ENCODE results near the gene LAMA2.

Gene LAMA2

DNA sequence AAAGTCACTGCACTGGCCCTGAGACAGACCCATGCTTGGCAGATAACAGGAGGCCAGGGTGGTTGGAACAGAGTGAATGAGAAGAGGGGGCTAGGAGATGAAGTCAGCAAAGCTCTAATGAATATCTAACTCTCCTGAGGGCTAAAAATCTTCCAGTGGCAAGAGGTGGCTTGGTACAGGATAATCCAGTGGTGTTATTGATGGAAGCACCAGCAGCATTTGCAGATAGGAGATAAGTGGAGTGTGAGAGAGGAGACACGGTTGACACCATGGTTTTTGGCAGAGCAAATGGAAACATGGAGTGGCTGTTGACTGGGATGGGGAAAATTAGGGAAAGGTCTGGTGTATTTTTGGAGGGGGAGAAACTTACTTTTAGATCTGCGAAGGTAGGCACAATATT lies 464.0 kb downstream of the LAMA2 start:
- H3F3A ChIP-seq (ENCODE audit: insufficient read depth, low read length) = no peaks in the 10 kb centered on the region
- H3K9me2 ChIP-seq (replicated peaks; ENCODE audit: insufficient read depth, low read length) = no peaks in the 10 kb centered on the region
- no peaks in the 10 kb centered on the region for H3K79me2 ChIP-seq (ENCODE audit: low read length)
- DNase-seq = no peak
- H3K9me3 ChIP-seq (replicated peaks; ENCODE audit: insufficient read depth, low read length) = no peaks in the 10 kb centered on the region
- H3K27me3 ChIP-seq (replicated peaks; ENCODE audit: insufficient read depth, low read length) = no peaks in the 10 kb centered on the region
- H2AFZ ChIP-seq (ENCODE audit: low read length) = no peak overlapping the region
- H3K4me2 ChIP-seq (ENCODE audit: low read depth, low read length) = no peak overlapping the region
- no peak overlapping the region for H3K27ac ChIP-seq (ENCODE audit: low read length)
- no peaks in the 10 kb centered on the region for H4K20me1 ChIP-seq (ENCODE audit: insufficient read depth, low read length)
- TF ChIP-seq EZH2phosphoT487 (IDR thresholded peaks at IDR 0.05; ENCODE audit: low read length) (no peak), EZH2 (optimal IDR thresholded peaks at IDR 0.05; ENCODE audit: low read depth, low read length) (no peak)
- TF ChIP-seq, protein P1, sequence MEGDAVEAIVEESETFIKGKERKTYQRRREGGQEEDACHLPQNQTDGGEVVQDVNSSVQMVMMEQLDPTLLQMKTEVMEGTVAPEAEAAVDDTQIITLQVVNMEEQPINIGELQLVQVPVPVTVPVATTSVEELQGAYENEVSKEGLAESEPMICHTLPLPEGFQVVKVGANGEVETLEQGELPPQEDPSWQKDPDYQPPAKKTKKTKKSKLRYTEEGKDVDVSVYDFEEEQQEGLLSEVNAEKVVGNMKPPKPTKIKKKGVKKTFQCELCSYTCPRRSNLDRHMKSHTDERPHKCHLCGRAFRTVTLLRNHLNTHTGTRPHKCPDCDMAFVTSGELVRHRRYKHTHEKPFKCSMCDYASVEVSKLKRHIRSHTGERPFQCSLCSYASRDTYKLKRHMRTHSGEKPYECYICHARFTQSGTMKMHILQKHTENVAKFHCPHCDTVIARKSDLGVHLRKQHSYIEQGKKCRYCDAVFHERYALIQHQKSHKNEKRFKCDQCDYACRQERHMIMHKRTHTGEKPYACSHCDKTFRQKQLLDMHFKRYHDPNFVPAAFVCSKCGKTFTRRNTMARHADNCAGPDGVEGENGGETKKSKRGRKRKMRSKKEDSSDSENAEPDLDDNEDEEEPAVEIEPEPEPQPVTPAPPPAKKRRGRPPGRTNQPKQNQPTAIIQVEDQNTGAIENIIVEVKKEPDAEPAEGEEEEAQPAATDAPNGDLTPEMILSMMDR (IDR thresholded peaks at IDR 0.05; ENCODE audit: low read length) = no peak
- H3K4me1 ChIP-seq (ENCODE audit: low read length) = no peaks in the 10 kb centered on the region
- H3K36me3 ChIP-seq (replicated peaks; ENCODE audit: insufficient read depth, low read length) = no peaks in the 10 kb centered on the region
- no peak overlapping the region for H3K4me3 ChIP-seq (ENCODE audit: low read length)
- no peak overlapping the region for H3K9ac ChIP-seq (ENCODE audit: low read length)

GRCh38 chr6:129350278-129350677 lies 467.3 kb downstream of the LAMA2 start:
- H3F3A ChIP-seq (ENCODE audit: insufficient read depth, low read length) = no peaks in the 10 kb centered on the region
- TF ChIP-seq EZH2 (optimal IDR thresholded peaks at IDR 0.05; ENCODE audit: low read depth, low read length) (no peak), EZH2phosphoT487 (IDR thresholded peaks at IDR 0.05; ENCODE audit: low read length) (no peak)
- TF ChIP-seq, protein P1 (IDR thresholded peaks at IDR 0.05; ENCODE audit: low read length) = no peak
- H3K27ac ChIP-seq (ENCODE audit: low read length) = no peak overlapping the region
- no peaks in the 10 kb centered on the region for H3K9me3 ChIP-seq (replicated peaks; ENCODE audit: insufficient read depth, low read length)
- no peaks in the 10 kb centered on the region for H3K27me3 ChIP-seq (replicated peaks; ENCODE audit: insufficient read depth, low read length)
- H3K4me2 ChIP-seq (ENCODE audit: low read depth, low read length) = no peak overlapping the region
- no peaks in the 10 kb centered on the region; the same call in 1 of the 2 replicates for H3K36me3 ChIP-seq (replicated peaks; ENCODE audit: insufficient read depth, low read length)
- H3K79me2 ChIP-seq (ENCODE audit: low read length) = no peaks in the 10 kb centered on the region
- no peak for DNase-seq
- H4K20me1 ChIP-seq (ENCODE audit: insufficient read depth, low read length) = no peaks in the 10 kb centered on the region
- no peaks in the 10 kb centered on the region for H3K9me2 ChIP-seq (replicated peaks; ENCODE audit: insufficient read depth, low read length)
- H3K9ac ChIP-seq (ENCODE audit: low read length) = no peak overlapping the region
- H3K4me3 ChIP-seq (ENCODE audit: low read length) = no peak overlapping the region
- no peak overlapping the region for H2AFZ ChIP-seq (ENCODE audit: low read length)
- H3K4me1 ChIP-seq (ENCODE audit: low read length) = no peaks in the 10 kb centered on the region

DNA sequence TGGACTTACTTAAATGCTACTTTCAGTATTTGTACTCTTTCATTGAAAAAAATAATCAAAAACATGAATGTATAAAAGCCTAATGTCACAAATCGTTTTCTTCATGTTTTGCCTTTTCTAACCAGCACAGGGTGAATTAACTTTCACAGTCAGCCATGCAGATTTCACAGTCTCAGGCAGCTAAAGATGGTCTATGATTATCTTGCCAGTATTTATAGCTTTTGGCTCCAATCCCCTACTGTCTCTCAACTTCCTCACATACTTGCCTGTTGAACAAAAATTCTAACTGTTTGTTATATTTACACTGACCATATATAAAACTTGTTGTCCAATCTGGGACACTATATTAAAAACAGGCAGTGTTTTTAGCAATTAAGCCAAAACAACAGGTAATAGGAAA lies 468.9 kb downstream of the LAMA2 start:
- DNase-seq = no peak
- no peaks in the 10 kb centered on the region for H3K9me2 ChIP-seq (replicated peaks; ENCODE audit: insufficient read depth, low read length)
- H3K9me3 ChIP-seq (replicated peaks; ENCODE audit: insufficient read depth, low read length) = no peaks in the 10 kb centered on the region
- no peak overlapping the region for H2AFZ ChIP-seq (ENCODE audit: low read length)
- TF ChIP-seq, protein P1 (IDR thresholded peaks at IDR 0.05; ENCODE audit: low read length) = no peak
- TF ChIP-seq EZH2phosphoT487 (IDR thresholded peaks at IDR 0.05; ENCODE audit: low read length) (no peak), EZH2 (optimal IDR thresholded peaks at IDR 0.05; ENCODE audit: low read depth, low read length) (no peak)
- H3K79me2 ChIP-seq (ENCODE audit: low read length) = no peaks in the 10 kb centered on the region
- no peaks in the 10 kb centered on the region for H3K4me1 ChIP-seq (ENCODE audit: low read length)
- H3K4me3 ChIP-seq (ENCODE audit: low read length) = no peak overlapping the region
- no peak overlapping the region for H3K4me2 ChIP-seq (ENCODE audit: low read depth, low read length)
- H4K20me1 ChIP-seq (ENCODE audit: insufficient read depth, low read length) = no peaks in the 10 kb centered on the region
- no peaks in the 10 kb centered on the region for H3F3A ChIP-seq (ENCODE audit: insufficient read depth, low read length)
- H3K27ac ChIP-seq (ENCODE audit: low read length) = no peak overlapping the region
- no peaks in the 10 kb centered on the region; the same call in 1 of the 2 replicates for H3K36me3 ChIP-seq (replicated peaks; ENCODE audit: insufficient read depth, low read length)
- H3K9ac ChIP-seq (ENCODE audit: low read length) = no peak overlapping the region
- no peaks in the 10 kb centered on the region for H3K27me3 ChIP-seq (replicated peaks; ENCODE audit: insufficient read depth, low read length)
